ENCODE measurements around the gene RAMACL.

DNA sequence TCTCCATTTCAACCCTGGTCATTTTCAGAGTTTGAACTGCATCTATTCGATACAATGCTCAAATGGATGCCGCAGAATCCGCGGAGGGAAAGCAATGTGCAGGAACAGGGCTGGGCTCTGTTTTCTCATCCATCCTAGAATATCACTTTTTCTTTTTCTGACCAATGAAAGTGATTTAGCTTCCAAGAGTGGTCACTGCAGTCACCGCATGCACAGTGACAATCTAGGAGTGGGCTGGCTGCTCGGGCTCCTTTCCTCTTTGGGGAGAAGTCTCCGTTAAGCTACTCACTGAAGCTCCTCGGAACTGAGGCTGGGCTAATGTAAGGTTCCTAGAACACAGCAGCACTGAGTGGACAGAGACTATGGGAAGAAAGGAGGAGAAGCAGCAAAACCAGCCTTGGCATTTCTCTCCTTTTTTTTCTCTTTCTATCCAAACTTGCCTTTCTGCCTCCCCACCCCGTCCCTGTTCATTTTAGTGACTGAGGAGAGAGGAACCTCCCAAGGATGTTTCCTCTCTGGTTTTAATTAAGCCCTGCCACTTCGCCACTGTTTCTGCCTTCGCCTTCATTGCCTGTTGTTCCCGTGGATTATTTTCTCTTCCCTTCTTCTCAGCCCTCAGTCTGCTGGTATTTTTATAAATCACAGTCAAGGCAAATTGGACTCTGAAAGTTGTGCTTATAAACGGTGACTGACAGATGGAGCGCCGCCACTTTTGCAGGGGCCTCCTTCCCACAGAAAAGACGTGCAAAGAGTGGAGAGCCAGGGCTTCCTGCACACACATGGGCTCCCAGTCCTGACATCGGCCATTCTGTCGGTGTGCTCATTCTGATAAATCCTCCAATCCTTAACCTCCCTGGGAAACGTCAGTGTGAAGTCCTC, 41.1 kb downstream of the RAMACL start:
- TF ChIP-seq, protein P1, sequence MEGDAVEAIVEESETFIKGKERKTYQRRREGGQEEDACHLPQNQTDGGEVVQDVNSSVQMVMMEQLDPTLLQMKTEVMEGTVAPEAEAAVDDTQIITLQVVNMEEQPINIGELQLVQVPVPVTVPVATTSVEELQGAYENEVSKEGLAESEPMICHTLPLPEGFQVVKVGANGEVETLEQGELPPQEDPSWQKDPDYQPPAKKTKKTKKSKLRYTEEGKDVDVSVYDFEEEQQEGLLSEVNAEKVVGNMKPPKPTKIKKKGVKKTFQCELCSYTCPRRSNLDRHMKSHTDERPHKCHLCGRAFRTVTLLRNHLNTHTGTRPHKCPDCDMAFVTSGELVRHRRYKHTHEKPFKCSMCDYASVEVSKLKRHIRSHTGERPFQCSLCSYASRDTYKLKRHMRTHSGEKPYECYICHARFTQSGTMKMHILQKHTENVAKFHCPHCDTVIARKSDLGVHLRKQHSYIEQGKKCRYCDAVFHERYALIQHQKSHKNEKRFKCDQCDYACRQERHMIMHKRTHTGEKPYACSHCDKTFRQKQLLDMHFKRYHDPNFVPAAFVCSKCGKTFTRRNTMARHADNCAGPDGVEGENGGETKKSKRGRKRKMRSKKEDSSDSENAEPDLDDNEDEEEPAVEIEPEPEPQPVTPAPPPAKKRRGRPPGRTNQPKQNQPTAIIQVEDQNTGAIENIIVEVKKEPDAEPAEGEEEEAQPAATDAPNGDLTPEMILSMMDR (conservative IDR thresholded peaks at IDR 0.05; ENCODE audit: low read length) = no peak
- no peak for TF ChIP-seq EZH2phosphoT487 (IDR thresholded peaks at IDR 0.05; ENCODE audit: borderline replicate concordance, low read depth, low read length)
